ENCODE measurements around the gene PCOLCE2.

PCOLCE2 gene

DNA sequence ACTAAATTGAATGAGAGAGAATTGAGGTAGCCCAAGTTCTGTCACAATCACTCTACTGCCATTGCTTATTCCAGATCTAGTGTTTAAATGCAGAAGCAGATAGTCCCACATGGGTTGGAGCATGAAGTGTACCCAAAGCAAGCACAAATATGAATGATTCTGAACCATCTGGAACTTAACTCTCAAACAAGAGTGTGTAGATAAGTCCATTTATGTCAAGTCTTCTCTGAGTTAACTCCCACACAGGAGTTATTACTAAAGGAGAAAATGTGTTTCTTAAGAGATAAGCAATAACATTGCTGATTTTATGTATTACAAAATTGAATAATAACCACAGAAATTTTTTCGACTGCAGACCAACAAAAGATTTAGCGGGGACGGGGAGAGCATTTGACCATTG lies 41.0 kb upstream of the PCOLCE2 start:
- in situ Hi-C loops (cut with MboI; ENCODE audit: low sequenced_read_pairs, unreplicated experiment) = no loop called here
- TF ChIP-seq, protein P1, sequence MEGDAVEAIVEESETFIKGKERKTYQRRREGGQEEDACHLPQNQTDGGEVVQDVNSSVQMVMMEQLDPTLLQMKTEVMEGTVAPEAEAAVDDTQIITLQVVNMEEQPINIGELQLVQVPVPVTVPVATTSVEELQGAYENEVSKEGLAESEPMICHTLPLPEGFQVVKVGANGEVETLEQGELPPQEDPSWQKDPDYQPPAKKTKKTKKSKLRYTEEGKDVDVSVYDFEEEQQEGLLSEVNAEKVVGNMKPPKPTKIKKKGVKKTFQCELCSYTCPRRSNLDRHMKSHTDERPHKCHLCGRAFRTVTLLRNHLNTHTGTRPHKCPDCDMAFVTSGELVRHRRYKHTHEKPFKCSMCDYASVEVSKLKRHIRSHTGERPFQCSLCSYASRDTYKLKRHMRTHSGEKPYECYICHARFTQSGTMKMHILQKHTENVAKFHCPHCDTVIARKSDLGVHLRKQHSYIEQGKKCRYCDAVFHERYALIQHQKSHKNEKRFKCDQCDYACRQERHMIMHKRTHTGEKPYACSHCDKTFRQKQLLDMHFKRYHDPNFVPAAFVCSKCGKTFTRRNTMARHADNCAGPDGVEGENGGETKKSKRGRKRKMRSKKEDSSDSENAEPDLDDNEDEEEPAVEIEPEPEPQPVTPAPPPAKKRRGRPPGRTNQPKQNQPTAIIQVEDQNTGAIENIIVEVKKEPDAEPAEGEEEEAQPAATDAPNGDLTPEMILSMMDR (IDR thresholded peaks at IDR 0.05; ENCODE audit: borderline replicate concordance, control extremely low read depth, extremely low read depth, insufficient read depth, missing control alignments) = no peak
- no peak for DNase-seq (ENCODE audit: low spot score)

DNA sequence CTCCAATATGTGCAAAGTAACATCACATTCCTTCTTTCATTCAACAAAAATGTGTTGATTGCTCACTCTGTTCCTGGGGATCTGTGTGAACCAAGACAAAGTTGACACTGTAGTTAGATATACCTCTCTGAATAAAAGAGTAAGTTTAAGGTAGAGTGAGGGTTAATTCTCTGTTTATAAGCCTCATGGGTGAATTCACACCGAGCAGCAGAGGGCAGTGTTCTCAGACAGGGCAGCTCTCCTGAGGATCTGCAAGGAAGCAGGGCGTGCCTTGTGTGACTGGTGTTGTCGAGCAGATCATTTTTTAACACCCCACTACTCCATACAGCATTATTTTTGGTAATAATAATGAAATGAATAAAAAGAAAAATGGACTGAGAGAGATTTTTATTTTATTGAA lies 40.2 kb upstream of the PCOLCE2 start:
- in situ Hi-C loops (cut with MboI; ENCODE audit: low sequenced_read_pairs, unreplicated experiment) = no loop called here
- TF ChIP-seq, protein P1 (IDR thresholded peaks at IDR 0.05; ENCODE audit: borderline replicate concordance, control extremely low read depth, extremely low read depth, insufficient read depth, missing control alignments) = peak; percentile 58
- DNase-seq (ENCODE audit: low spot score) = peak; percentile 48

DNA sequence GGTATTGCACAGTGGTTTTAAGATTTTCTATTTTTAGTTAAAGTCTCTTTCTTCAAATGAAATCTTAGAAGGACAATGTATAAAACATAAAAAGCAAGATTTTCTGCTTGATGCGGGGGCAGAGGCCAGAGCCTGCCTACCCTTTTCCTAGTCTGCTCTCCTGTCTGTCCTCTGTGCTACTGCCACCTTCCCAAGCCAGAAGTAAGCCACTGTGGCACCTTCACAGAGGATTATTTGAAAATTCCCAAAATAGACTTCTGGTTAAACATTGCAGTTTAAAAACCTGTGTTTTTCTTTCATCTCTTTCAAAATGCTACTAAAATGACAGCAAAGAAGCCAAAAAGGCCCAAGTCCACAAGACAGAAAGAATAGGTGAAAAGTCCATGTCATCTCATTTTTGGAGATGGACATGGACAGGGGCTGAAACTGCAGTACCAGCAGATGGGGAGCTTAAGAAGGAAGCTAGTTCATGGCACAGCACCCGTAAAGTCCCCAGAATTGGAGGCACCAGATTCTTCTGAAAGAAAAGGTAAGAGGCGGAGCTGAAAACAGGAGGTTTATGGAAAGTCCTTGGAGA lies 37.6 kb upstream of the PCOLCE2 start:
- no peak for DNase-seq (ENCODE audit: low spot score)
- TF ChIP-seq, protein P1 (IDR thresholded peaks at IDR 0.05; ENCODE audit: borderline replicate concordance, control extremely low read depth, extremely low read depth, insufficient read depth, missing control alignments) = no peak
- in situ Hi-C loops (cut with MboI; ENCODE audit: low sequenced_read_pairs, unreplicated experiment) = no loop called here

DNA sequence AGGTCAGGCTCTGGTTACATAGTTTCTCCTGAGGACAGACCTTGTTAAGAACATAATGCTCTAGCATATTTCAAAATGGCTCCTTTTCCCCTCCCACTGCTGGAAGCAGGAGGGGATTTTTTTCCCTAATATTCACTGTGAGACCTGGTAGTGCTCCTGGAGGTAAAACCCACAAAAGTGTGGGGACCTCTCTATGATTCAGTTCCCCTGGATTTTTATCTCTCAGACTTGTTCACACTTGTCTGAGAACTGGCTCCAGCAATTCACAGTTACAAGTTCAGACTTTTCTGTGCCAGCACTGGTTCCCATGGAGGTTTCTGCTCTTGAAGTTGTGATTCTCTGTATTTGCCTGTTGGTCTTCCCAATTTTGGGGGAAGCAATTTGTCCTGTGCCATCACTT lies 36.3 kb upstream of the PCOLCE2 start:
- in situ Hi-C loops (cut with MboI; ENCODE audit: low sequenced_read_pairs, unreplicated experiment) = no loop called here
- DNase-seq (ENCODE audit: low spot score) = no peak
- TF ChIP-seq, protein P1 (IDR thresholded peaks at IDR 0.05; ENCODE audit: borderline replicate concordance, control extremely low read depth, extremely low read depth, insufficient read depth, missing control alignments) = no peak

DNA sequence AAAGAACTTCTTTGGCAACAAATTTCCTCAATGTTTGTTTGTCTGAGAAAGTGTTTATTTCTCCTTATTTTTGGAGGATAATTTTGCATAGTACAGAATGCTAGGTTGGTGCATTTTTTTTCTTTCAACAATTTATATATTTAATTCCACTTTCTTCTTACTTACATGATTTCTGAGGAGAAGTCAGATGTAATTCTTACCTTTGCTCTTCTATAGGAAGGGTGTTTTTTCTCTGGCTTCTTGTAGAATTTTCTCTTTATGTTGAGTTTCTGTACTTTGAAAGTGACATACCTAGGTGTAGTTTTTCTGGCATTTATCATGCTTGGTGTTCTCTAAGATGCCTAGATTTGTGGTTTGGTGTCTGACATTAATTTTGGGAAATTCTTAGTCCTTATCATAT lies 34.8 kb upstream of the PCOLCE2 start:
- DNase-seq (ENCODE audit: low spot score) = no peak
- in situ Hi-C loops (cut with MboI; ENCODE audit: low sequenced_read_pairs, unreplicated experiment) = no loop called here
- TF ChIP-seq, protein P1 (IDR thresholded peaks at IDR 0.05; ENCODE audit: borderline replicate concordance, control extremely low read depth, extremely low read depth, insufficient read depth, missing control alignments) = no peak

DNA sequence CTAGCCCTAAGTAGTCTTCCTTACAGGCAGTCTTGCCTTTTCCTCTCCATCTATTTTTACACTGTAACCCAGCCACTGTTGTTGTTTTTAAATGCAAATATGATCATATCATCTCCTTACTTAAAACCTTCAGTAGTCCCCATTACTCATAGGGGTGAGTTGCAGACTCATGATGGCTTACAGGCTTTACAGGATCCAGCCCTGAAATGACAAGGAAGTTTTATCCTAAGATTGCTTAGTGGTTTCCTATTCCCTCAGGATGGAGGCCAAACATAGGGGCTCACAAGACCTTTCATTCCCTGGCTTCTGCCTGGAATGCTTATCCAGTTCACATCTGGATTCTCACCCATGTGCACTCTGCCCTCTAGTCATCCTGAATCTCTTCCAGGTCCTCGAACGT lies 27.7 kb upstream of the PCOLCE2 start:
- DNase-seq (ENCODE audit: low spot score) = no peak
- TF ChIP-seq, protein P1 (IDR thresholded peaks at IDR 0.05; ENCODE audit: borderline replicate concordance, control extremely low read depth, extremely low read depth, insufficient read depth, missing control alignments) = no peak
- in situ Hi-C loops (cut with MboI; ENCODE audit: low sequenced_read_pairs, unreplicated experiment) = no loop called here
